HepG2 (cell line): ENCODE data around the gene ITGAE. TPM values are rescaled to one million over a fixed set of nuclear protein-coding genes. Genes with fewer than 3 reads are reported as not detected.

ENCODE experiments used
- ATAC-seq: fragments of 200-7000 bp; cut with Tn5 transposase; 3 replicates; pipeline ENCODE4 v1.9.1; 2020; ENCODE audit warnings: mild to moderate bottlenecking, moderate library complexity
- BruUV-seq: library from RNA; stranded (reverse); fragments of 400-500 nt; replicated peaks from 2 replicates; lab custom pipeline; 2021; lab: Mats Ljungman, UMichigan
- CTCF ChIA-PET: fragments of 300-600 bp; formaldehyde crosslinking; extraction: SDS; loops from one replicate; lab custom pipeline; 2021; ENCODE audit warnings: low total read pairs, inconsistent platforms, low intra/inter-chr PET ratio; lab: Yijun Ruan, JAX
- POLR2A ChIA-PET: fragments of 350-600 bp; sonication (Branson Sonifier 250); formaldehyde crosslinking; loops from one replicate; lab custom pipeline; 2020; ENCODE audit warnings: antibody characterized with exemption, inconsistent platforms; lab: Yijun Ruan, JAX
- DNase-seq: peaks from one replicate; pipeline ENCODE4 v3.0.0-alpha.2; 2015; ENCODE audit warnings: low spot score
- FAIRE-seq: peaks from 3 replicates; lab custom pipeline; 2011; peaks lifted over from hg19 to GRCh38; lab: Jason Lieb, UNC
- H2AFZ ChIP-seq: one replicate; pipeline ENCODE4 v1.6.1; 2011; ENCODE audit warnings: low read length, inconsistent platforms
- H3K27ac ChIP-seq: fragments of 300-600 bp; 3 replicates; pipeline ENCODE4 v1.8.0; 2011; ENCODE audit warnings: mixed run types, mild to moderate bottlenecking, mixed read lengths, low read length, inconsistent platforms; ENCODE audit not compliant: insufficient read depth; ENCODE audit errors: extremely low read length
- H3K27me3 ChIP-seq, 2 experiments: fragments of 200-600 bp in 1 of 2; 2 replicates in 1 of 2; 3 replicates in 1 of 2; pipeline versions ENCODE4 v1.6.0 to v1.8.0; 2011; ENCODE audit warnings: low read length in 2 of 2, mild to moderate bottlenecking in 2 of 2, moderate library complexity in 2 of 2, inconsistent platforms in 1 of 2; ENCODE audit not compliant: insufficient read depth in 2 of 2, control insufficient read depth in 1 of 2
- H3K36me3 ChIP-seq, 2 experiments: fragments of 200-600 bp in 1 of 2; replicated peaks in 1 of 2; 2 replicates in 1 of 2; 3 replicates in 1 of 2; pipeline versions ENCODE4 v1.5.1 to v1.8.0; 2011; ENCODE audit warnings: low read length in 2 of 2, inconsistent platforms in 1 of 2; ENCODE audit not compliant: insufficient read depth in 2 of 2, control insufficient read depth in 1 of 2
- H3K4me1 ChIP-seq: 2 replicates; pipeline ENCODE4 v1.5.1; 2012; ENCODE audit warnings: low read length, inconsistent platforms; ENCODE audit not compliant: insufficient read depth
- H3K4me2 ChIP-seq: 2 replicates; pipeline ENCODE4 v1.6.0; 2011; ENCODE audit warnings: low read depth, low read length, inconsistent platforms
- H3K4me3 ChIP-seq, 3 experiments: fragments of 200-600 bp in 1 of 3; sonication (generic), shearing (Covaris generic) in 1 of 3; replicated peaks in 1 of 3; 2 replicates each; pipeline ENCODE4 v1.5.1; 2011 to 2016; ENCODE audit warnings: low read length in 3 of 3, inconsistent platforms in 2 of 3, low read depth in 2 of 3, mild to moderate bottlenecking in 2 of 3, control low read depth in 1 of 3, mixed read lengths in 1 of 3; ENCODE audit not compliant: insufficient read depth in 1 of 3
- H3K79me2 ChIP-seq: one replicate; pipeline ENCODE4 v1.6.1; 2011; ENCODE audit warnings: low read length, inconsistent platforms; ENCODE audit not compliant: insufficient read depth
- H3K9ac ChIP-seq: 2 replicates; pipeline ENCODE4 v1.6.0; 2011; ENCODE audit warnings: mild to moderate bottlenecking, low read depth, low read length, inconsistent platforms; ENCODE audit not compliant: insufficient read depth
- H3K9me3 ChIP-seq: 2 replicates; pipeline ENCODE4 v1.5.1; 2012; ENCODE audit warnings: mild to moderate bottlenecking, low read length
- H4K20me1 ChIP-seq: 2 replicates; pipeline ENCODE4 v1.6.0; 2011; ENCODE audit warnings: inconsistent platforms, mild to moderate bottlenecking, low read length, moderate library complexity; ENCODE audit not compliant: insufficient read depth
- KIAA2018 ChIP-seq: sonication (generic); formaldehyde crosslinking; IDR thresholded peaks from 2 replicates; pipeline ENCODE4 v1.5.0; 2020; ENCODE audit warnings: mild to moderate bottlenecking, missing genetic modification reagents, borderline replicate concordance
- MXI1 ChIP-seq: IDR thresholded peaks from 3 replicates; pipeline ENCODE4 v1.6.1; 2012; ENCODE audit warnings: low read depth, low read length, inconsistent platforms, borderline replicate concordance
- ZNF292 ChIP-seq: sonication (generic); formaldehyde crosslinking; IDR thresholded peaks from 2 replicates; pipeline ENCODE4 v1.8.1; 2022; ENCODE audit warnings: mild to moderate bottlenecking, low read depth, missing genetic modification reagents, borderline replicate concordance
- WGBS: methylation state at CpG from one replicate; pipeline ENCODE4 v1.1.6; 2017; ENCODE audit warnings: low lambda C conversion rate; 5-methylcytosine and 5-hydroxymethylcytosine counted together
- in situ Hi-C: cut with HindIII; loops from 2 replicates; pipeline ENCODE4 v1.10.0; 2017; ENCODE audit warnings: low pct_unique_long_range_greater_than_20kb; ENCODE audit not compliant: extremely low pct_ligation_motif_present
- intact Hi-C: fragments of 100-400 bp; cut with micrococcal nuclease; formaldehyde crosslinking; loops from one replicate; pipeline ENCODE4 v1.10.0; 2022; ENCODE audit not compliant: unreplicated experiment
- polyA plus RNA-seq, 8 experiments: library from polyadenylated mRNA; depleted of rRNA in 3 of 8; stranded (reverse) in 7 of 8; unstranded in 1 of 8; fragments of >200 nt; fragmentation: Illumina TruSeq in 4 of 8; extraction: Trizol in 4 of 8; gene quantifications; 2 replicates each; pipeline versions ENCODE4 v1.2.1 to v1.2.3, GENCODE V29; 2011 to 2016; ENCODE audit warnings: low read depth in 4 of 8, missing spikeins in 1 of 8, mixed read lengths in 1 of 8; ENCODE audit not compliant: insufficient read depth in 1 of 8
- total RNA-seq, 5 experiments: library from RNA; depleted of rRNA; stranded (reverse); fragments of >200 nt; fragmentation: Illumina TruSeq; extraction: Trizol; gene quantifications; 2 replicates each; pipeline ENCODE4 v1.2.3, GENCODE V29; 2016; ENCODE audit warnings: low read depth in 1 of 5

ITGAE gene
- total and polyA plus RNA-seq, 2 of the 13 experiments (the other 11 are each of a cell fraction or from before 2014, with no cell fraction given): 42.3 to 49.0 TPM

GRCh38 chr17:3768769-3769168, 32.2 kb downstream of the ITGAE start (continued):
- TF ChIP-seq ZNF292 (CRISPR knock-in tag): no peak
- TF ChIP-seq MXI1: no peak
- TF ChIP-seq, all 625 proteins: peak for 0

- H3K4me3 ChIP-seq: no peak overlapping the region
- intact Hi-C loops: no loop called here
- no peak overlapping the region for H3K4me2 ChIP-seq
- H3K9ac ChIP-seq: no peak overlapping the region
- DNase-seq: no peak
- 93% methylated on average over 9 of the region's 9 CpGs for WGBS
- H3K27ac ChIP-seq: no peak overlapping the region
- H3K27me3 ChIP-seq: peaks cover 0 to 2% of the 10 kb centered on the region in 2 experiments; a peak in 1 of 5 replicates
- POLR2A ChIA-PET: no interaction called here
- CTCF ChIA-PET: no interaction called here
- H4K20me1 ChIP-seq: no peaks in the 10 kb centered on the region
- H2AFZ ChIP-seq: no peak overlapping the region
- no peak for TF ChIP-seq KIAA2018
- TF ChIP-seq, all 625 proteins: peak for 0
- FAIRE-seq (no peak), ATAC-seq (no peak)
- BruUV-seq: no TSS peak
- Histone ChIP-seq H3K4me1 (peaks cover 60% of the 10 kb centered on the region), H3K9me3 (no peaks in the 10 kb centered on the region), H3K79me2 (no peaks in the 10 kb centered on the region), H3K36me3 (no peaks in the 10 kb centered on the region)
- in situ Hi-C loops: no loop called here
Observed at GRCh38 chr17:3768341-3768740, 32.6 kb downstream of the ITGAE start.
